ENCODE measurements around the gene MMP10. TPM values are rescaled to one million over a fixed set of nuclear protein-coding genes. Genes with fewer than 3 reads are reported as not detected.

MMP10 gene
- 0.65 TPM for polyA plus RNA-seq (2012; ENCODE audit: insufficient read length, low read depth)

GRCh38 chr11:102780491-102780918 is at the start of gene MMP10:
TSS of gene MMP10 (minus strand) at chr11:102780628. CDS start at chr11:102780591, 37 bp downstream.
- TF ChIP-seq REST (IDR thresholded peaks at IDR 0.05; ENCODE audit: insufficient read depth in 1 of 2, low read depth in 2 of 2, low read length in 2 of 2) (no peak), POLR2AphosphoS5 (IDR thresholded peaks at IDR 0.05; ENCODE audit: low read depth, low read length) (no peak), TAF1 (IDR thresholded peaks at IDR 0.05; ENCODE audit: borderline replicate concordance, insufficient read depth, low read length) (no peak), FOXP2 (optimal IDR thresholded peaks at IDR 0.05; ENCODE audit: borderline replicate concordance, extremely low read depth, extremely low read length, insufficient read depth) (no peak), SIN3A (IDR thresholded peaks at IDR 0.05; ENCODE audit: borderline replicate concordance, insufficient read depth, low read length) (no peak)

GRCh38 chr11:102829316-102830000 is 49.0 kb upstream of the MMP10 start:
- TF ChIP-seq FOXP2 (optimal IDR thresholded peaks at IDR 0.05; ENCODE audit: borderline replicate concordance, extremely low read depth, extremely low read length, insufficient read depth): no peak
- TF ChIP-seq TAF1 (IDR thresholded peaks at IDR 0.05; ENCODE audit: borderline replicate concordance, insufficient read depth, low read length): no peak

- TF ChIP-seq POLR2AphosphoS5 (IDR thresholded peaks at IDR 0.05; ENCODE audit: low read depth, low read length) (no peak), SIN3A (IDR thresholded peaks at IDR 0.05; ENCODE audit: borderline replicate concordance, insufficient read depth, low read length) (no peak), FOXP2 (optimal IDR thresholded peaks at IDR 0.05; ENCODE audit: borderline replicate concordance, extremely low read depth, extremely low read length, insufficient read depth) (no peak), REST (IDR thresholded peaks at IDR 0.05; ENCODE audit: insufficient read depth in 1 of 2, low read depth in 2 of 2, low read length in 2 of 2) (no peak), TAF1 (IDR thresholded peaks at IDR 0.05; ENCODE audit: borderline replicate concordance, insufficient read depth, low read length) (no peak)
Measured at GRCh38 chr11:102824556-102824955, 44.1 kb upstream of the MMP10 start.

GRCh38 chr11:102819491-102819890 is 39.1 kb upstream of the MMP10 start:
- no peak for TF ChIP-seq FOXP2 (optimal IDR thresholded peaks at IDR 0.05; ENCODE audit: borderline replicate concordance, extremely low read depth, extremely low read length, insufficient read depth)
- no peak for TF ChIP-seq SIN3A (IDR thresholded peaks at IDR 0.05; ENCODE audit: borderline replicate concordance, insufficient read depth, low read length)
- no peak for TF ChIP-seq POLR2AphosphoS5 (IDR thresholded peaks at IDR 0.05; ENCODE audit: low read depth, low read length)
- no peak for TF ChIP-seq REST (IDR thresholded peaks at IDR 0.05; ENCODE audit: insufficient read depth in 1 of 2, low read depth in 2 of 2, low read length in 2 of 2)
- no peak for TF ChIP-seq TAF1 (IDR thresholded peaks at IDR 0.05; ENCODE audit: borderline replicate concordance, insufficient read depth, low read length)

- no peak for TF ChIP-seq SIN3A (IDR thresholded peaks at IDR 0.05; ENCODE audit: borderline replicate concordance, insufficient read depth, low read length)
- TF ChIP-seq REST (IDR thresholded peaks at IDR 0.05; ENCODE audit: insufficient read depth in 1 of 2, low read depth in 2 of 2, low read length in 2 of 2): no peak
- no peak for TF ChIP-seq FOXP2 (optimal IDR thresholded peaks at IDR 0.05; ENCODE audit: borderline replicate concordance, extremely low read depth, extremely low read length, insufficient read depth)
- TF ChIP-seq POLR2AphosphoS5 (IDR thresholded peaks at IDR 0.05; ENCODE audit: low read depth, low read length): no peak
- TF ChIP-seq TAF1 (IDR thresholded peaks at IDR 0.05; ENCODE audit: borderline replicate concordance, insufficient read depth, low read length): no peak
Measured at GRCh38 chr11:102813484-102813883, 33.1 kb upstream of the MMP10 start.

Measured in PFSK-1 (cell line).